ENCODE results near the gene DOCK10. TPM values are rescaled to one million over a fixed set of nuclear protein-coding genes. Genes with fewer than 3 reads are reported as not detected.

The DOCK10 gene
- total and polyA plus RNA-seq, 3 donors from 2014 or later, result 2.9 to 20.2 (median 11.4) TPM

- Histone ChIP-seq H3K36me3 (ENCODE audit: low read depth, missing control alignments) (no peaks in the 10 kb centered on the region), H3K4me3 (no peak overlapping the region), H3K27me3 (no peaks in the 10 kb centered on the region), H3K4me1 (no peaks in the 10 kb centered on the region), H3K27ac (no peak overlapping the region), H3K9me3 (no peaks in the 10 kb centered on the region)
- TF ChIP-seq CTCF (IDR thresholded peaks at IDR 0.05) (no peak), POLR2A (IDR thresholded peaks at IDR 0.05) (no peak)
- intact Hi-C loops (cut with DNase I; ENCODE audit: low total_unique reads), result no loop called here
- 54 to 70% methylated on average over 6 of the region's 6 CpGs for WGBS, 2 donors
- peak; percentile 56 for DNase-seq
These were observed 8.6 kb downstream of the DOCK10 start for GRCh38 chr2:225033440-225034318.

- Histone ChIP-seq H3K27ac (no peak overlapping the region), H3K27me3 (no peaks in the 10 kb centered on the region), H3K4me1 (no peaks in the 10 kb centered on the region), H3K36me3 (ENCODE audit: low read depth, missing control alignments) (no peaks in the 10 kb centered on the region), H3K9me3 (no peaks in the 10 kb centered on the region), H3K4me3 (no peak overlapping the region)
- DNase-seq, result no peak
- intact Hi-C loops (cut with DNase I; ENCODE audit: low total_unique reads), result no loop called here
- TF ChIP-seq POLR2A (IDR thresholded peaks at IDR 0.05) (no peak), CTCF (IDR thresholded peaks at IDR 0.05) (no peak)
These were observed 10.0 kb downstream of the DOCK10 start for GRCh38 chr2:225032246-225032645.

- no peak overlapping the region for H3K27ac ChIP-seq
- whole genome bisulfite sequencing, 2 donors, result 87 to 90% methylated on average over 4 of the region's 4 CpGs
These were observed 10.7 kb downstream of the DOCK10 start for GRCh38 chr2:225031599-225031998.

GRCh38 chr2:225030893-225031292, 11.4 kb downstream of the DOCK10 start:
- WGBS, 2 donors, result 62 to 69% methylated on average over 1 of the region's 1 CpG
- intact Hi-C loops (cut with DNase I; ENCODE audit: low total_unique reads), result no loop called here

More at GRCh38 chr2:225031599-225031998, 10.7 kb downstream of the DOCK10 start:
- no peaks in the 10 kb centered on the region for H3K9me3 ChIP-seq
- no peaks in the 10 kb centered on the region for H3K4me1 ChIP-seq
- TF ChIP-seq CTCF (IDR thresholded peaks at IDR 0.05) (no peak), POLR2A (IDR thresholded peaks at IDR 0.05) (no peak)
- H3K4me3 ChIP-seq, result no peak overlapping the region
- intact Hi-C loops (cut with DNase I; ENCODE audit: low total_unique reads), result no loop called here
- no peaks in the 10 kb centered on the region for H3K27me3 ChIP-seq
- no peaks in the 10 kb centered on the region for H3K36me3 ChIP-seq (ENCODE audit: low read depth, missing control alignments)
- DNase-seq, result no peak

More at GRCh38 chr2:225030893-225031292, 11.4 kb downstream of the DOCK10 start:
- no peak for DNase-seq
- no peak overlapping the region for H3K27ac ChIP-seq
- H3K27me3 ChIP-seq, result no peaks in the 10 kb centered on the region
- H3K9me3 ChIP-seq, result no peaks in the 10 kb centered on the region
- H3K4me1 ChIP-seq, result no peaks in the 10 kb centered on the region
- H3K36me3 ChIP-seq (ENCODE audit: low read depth, missing control alignments), result no peaks in the 10 kb centered on the region
- TF ChIP-seq POLR2A (IDR thresholded peaks at IDR 0.05) (no peak), CTCF (IDR thresholded peaks at IDR 0.05) (no peak)
- no peak overlapping the region for H3K4me3 ChIP-seq

Measured in testis (tissue), 3 donors.